H1 (cell line): ENCODE data around the gene RAB24. TPM values are rescaled to one million over a fixed set of nuclear protein-coding genes. Genes with fewer than 3 reads are reported as not detected.

ENCODE experiments used
- CTCF ChIA-PET: fragments of 300-600 bp; sonication (Branson Sonifier 250); formaldehyde crosslinking; loops from one replicate; lab custom pipeline; 2021; ENCODE audit not compliant: partially characterized antibody; lab: Charles Lee
- POLR2A ChIA-PET: fragments of 300-600 bp; sonication (Branson Sonifier 250); formaldehyde crosslinking; loops from one replicate; lab custom pipeline; 2021; ENCODE audit warnings: inconsistent platforms; ENCODE audit not compliant: partially characterized antibody; lab: Charles Lee
- DNase-seq, 2 experiments: peaks; one replicate each; pipeline versions ENCODE4 v3.0.0 to v3.0.0-alpha.2; 2010 to 2022; ENCODE audit warnings: low spot score in 2 of 2, low read depth in 1 of 2, mixed read lengths in 1 of 2
- FAIRE-seq: peaks from 2 replicates; lab custom pipeline; 2011; peaks lifted over from hg19 to GRCh38; lab: Jason Lieb, UNC
- H2AFZ ChIP-seq: 2 replicates; pipeline ENCODE4 v1.8.1; 2012; ENCODE audit warnings: low read length, inconsistent platforms
- H2AK5ac ChIP-seq: 2 replicates; pipeline ENCODE4 v1.6.1; 2013; ENCODE audit warnings: low read depth, low read length
- H2BK120ac ChIP-seq: replicated peaks from 2 replicates; pipeline ENCODE3; 2013; ENCODE audit warnings: low read depth, low read length, inconsistent platforms
- H2BK12ac ChIP-seq: 2 replicates; pipeline ENCODE4 v1.6.1; 2013; ENCODE audit warnings: low read depth, low read length
- H2BK15ac ChIP-seq: 2 replicates; pipeline ENCODE4 v1.6.1; 2013; ENCODE audit warnings: low read length
- H2BK20ac ChIP-seq: 2 replicates; pipeline ENCODE4 v1.6.1; 2013; ENCODE audit warnings: low read length
- H2BK5ac ChIP-seq: 2 replicates; pipeline ENCODE4 v1.6.1; 2013; ENCODE audit warnings: low read depth, low read length
- H3K14ac ChIP-seq: 2 replicates; pipeline ENCODE4 v1.6.1; 2013; ENCODE audit warnings: inconsistent platforms; ENCODE audit not compliant: insufficient read length
- H3K18ac ChIP-seq: 2 replicates; pipeline ENCODE4 v1.6.1; 2013; ENCODE audit warnings: low read length; ENCODE audit errors: extremely low read depth
- H3K23ac ChIP-seq: 2 replicates; pipeline ENCODE4 v1.6.1; 2013; ENCODE audit warnings: inconsistent platforms; ENCODE audit not compliant: insufficient read length
- H3K23me2 ChIP-seq: 2 replicates; pipeline ENCODE4 v1.6.1; 2013; ENCODE audit warnings: low read depth, low read length
- H3K27ac ChIP-seq: 2 replicates; pipeline ENCODE4 v1.6.1; 2011; ENCODE audit warnings: low read depth, low read length, inconsistent platforms
- H3K27me3 ChIP-seq, 4 experiments: replicated peaks in 1 of 4; 1 replicate in 1 of 4; 2 replicates in 3 of 4; pipeline versions ENCODE4 v1.6.1 to v1.8.1; 2011 to 2013; ENCODE audit warnings: low read length in 3 of 4, mild to moderate bottlenecking in 3 of 4, inconsistent platforms in 2 of 4, mixed read lengths in 2 of 4, moderate library complexity in 1 of 4; ENCODE audit not compliant: control insufficient read depth in 3 of 4, insufficient read depth in 3 of 4; ENCODE audit errors: extremely low read depth in 1 of 4
- H3K36me3 ChIP-seq, 4 experiments: 2 replicates each; pipeline versions ENCODE4 v1.6.1 to v1.8.1; 2011 to 2013; ENCODE audit warnings: mild to moderate bottlenecking in 4 of 4, low read length in 3 of 4, moderate library complexity in 2 of 4, control low read depth in 1 of 4, inconsistent platforms in 1 of 4; ENCODE audit not compliant: insufficient read depth in 4 of 4, control insufficient read depth in 2 of 4
- H3K4ac ChIP-seq: replicated peaks from 2 replicates; pipeline ENCODE3; 2013; ENCODE audit warnings: low read length, low read depth, mixed read lengths, inconsistent platforms; ENCODE audit not compliant: insufficient read length
- H3K4me1 ChIP-seq, 4 experiments: replicated peaks in 1 of 4; 1 replicate in 1 of 4; 2 replicates in 3 of 4; pipeline versions ENCODE4 v1.6.1 to v1.8.1; 2011 to 2013; ENCODE audit warnings: low read length in 3 of 4, inconsistent platforms in 2 of 4, mixed read lengths in 1 of 4; ENCODE audit not compliant: insufficient read depth in 4 of 4, control insufficient read depth in 3 of 4
- H3K4me2 ChIP-seq, 2 experiments: 2 replicates each; pipeline versions ENCODE4 v1.6.1 to v1.8.1; 2011 to 2013; ENCODE audit warnings: low read depth in 2 of 2, low read length in 2 of 2, control low read depth in 1 of 2, inconsistent platforms in 1 of 2, mild to moderate bottlenecking in 1 of 2; ENCODE audit not compliant: insufficient read depth in 1 of 2
- H3K4me3 ChIP-seq, 4 experiments: fragments of 200-600, 300-600 bp in 1 of 4; sonication (generic), shearing (Covaris generic), sonication (Bioruptor Twin) in 1 of 4; 2 replicates each; pipeline versions ENCODE4 v1.5.1 to v1.8.1; 2011 to 2016; ENCODE audit warnings: low read length in 4 of 4, low read depth in 3 of 4, control low read depth in 2 of 4, inconsistent platforms in 2 of 4, mild to moderate bottlenecking in 2 of 4, mixed read lengths in 1 of 4, moderate library complexity in 1 of 4; ENCODE audit not compliant: insufficient read depth in 2 of 4; ENCODE audit errors: extremely low read depth in 1 of 4
- H3K56ac ChIP-seq: replicated peaks from 2 replicates; pipeline ENCODE3; 2013; ENCODE audit warnings: low read depth, mild to moderate bottlenecking, mixed read lengths, low read length, inconsistent platforms; ENCODE audit not compliant: insufficient read length
- H3K79me1 ChIP-seq: 2 replicates; pipeline ENCODE4 v1.6.1; 2013; ENCODE audit warnings: low read depth, low read length, control low read depth
- H3K79me2 ChIP-seq, 2 experiments: 2 replicates each; pipeline versions ENCODE4 v1.6.1 to v1.8.1; 2012 to 2013; ENCODE audit warnings: low read length in 2 of 2, mild to moderate bottlenecking in 2 of 2, inconsistent platforms in 1 of 2; ENCODE audit not compliant: insufficient read depth in 2 of 2, control insufficient read depth in 1 of 2
- H3K9ac ChIP-seq, 4 experiments: replicated peaks in 1 of 4; 1 replicate in 1 of 4; 2 replicates in 3 of 4; pipeline versions ENCODE4 v1.6.1 to v1.8.1; 2011 to 2013; ENCODE audit warnings: low read depth in 3 of 4, low read length in 3 of 4, control low read depth in 2 of 4, mild to moderate bottlenecking in 2 of 4, moderate library complexity in 2 of 4, inconsistent platforms in 1 of 4; ENCODE audit errors: extremely low read depth in 1 of 4
- H3K9me3 ChIP-seq, 2 experiments: 2 replicates each; pipeline versions ENCODE4 v1.6.1 to v1.8.1; 2012 to 2013; ENCODE audit warnings: mild to moderate bottlenecking in 2 of 2, moderate library complexity in 2 of 2, control low read depth in 1 of 2, inconsistent platforms in 1 of 2, low read depth in 1 of 2, low read length in 1 of 2, mixed read lengths in 1 of 2; ENCODE audit not compliant: insufficient read depth in 2 of 2
- H4K20me1 ChIP-seq, 2 experiments: replicated peaks in 1 of 2; 2 replicates each; pipeline versions ENCODE3 to v1.8.1; 2011 to 2013; ENCODE audit warnings: inconsistent platforms in 2 of 2, low read length in 2 of 2, mild to moderate bottlenecking in 1 of 2; ENCODE audit not compliant: insufficient read depth in 2 of 2, control insufficient read depth in 1 of 2
- H4K5ac ChIP-seq: 2 replicates; pipeline ENCODE4 v1.6.1; 2013; ENCODE audit warnings: low read length, low read depth, mixed read lengths, inconsistent platforms; ENCODE audit not compliant: insufficient read length
- H4K8ac ChIP-seq: 2 replicates; pipeline ENCODE4 v1.8.0; 2013; ENCODE audit warnings: mild to moderate bottlenecking, moderate library complexity, low read length, inconsistent platforms; ENCODE audit not compliant: insufficient read depth; ENCODE audit errors: extremely low read depth
- H4K91ac ChIP-seq: replicated peaks from 2 replicates; pipeline ENCODE3; 2013; ENCODE audit warnings: low read length, mixed read lengths, inconsistent platforms; ENCODE audit not compliant: insufficient read length
- CBX5 ChIP-seq: fragments of 300-800, 300-1000 bp; sonication (generic); IDR thresholded peaks from 2 replicates; pipeline ENCODE4 v1.7.1; 2016; ENCODE audit warnings: antibody characterized with exemption, low read length, low read depth
- YY1 ChIP-seq: IDR thresholded peaks from 2 replicates; pipeline ENCODE4 v1.6.1; 2011; ENCODE audit warnings: low read depth, mild to moderate bottlenecking, low read length
- WGBS, 2 experiments: shearing (Covaris generic) in 1 of 2; methylation state at CpG; one replicate each; pipeline versions ENCODE4 v1.1.6 to v1.1.7; 2013 to 2015; ENCODE audit warnings: low lambda C conversion rate in 2 of 2, mixed read lengths in 2 of 2, inconsistent platforms in 1 of 2, low coverage in 1 of 2, missing lambda C conversion rate in 1 of 2; ENCODE audit not compliant: insufficient replicate concordance in 2 of 2, insufficient coverage in 1 of 2, insufficient read length in 1 of 2; ENCODE audit errors: extremely low coverage in 1 of 2, missing lambda C conversion rate in 1 of 2; 5-methylcytosine and 5-hydroxymethylcytosine counted together
- polyA plus RNA-seq, 7 experiments: library from polyadenylated mRNA; depleted of rRNA in 3 of 7; stranded (reverse) in 5 of 7; unstranded in 2 of 7; fragments of >200 nt in 5 of 7; fragments of 200-250 nt in 2 of 7; gene quantifications; 1 replicate in 5 of 7; 2 replicates in 1 of 7; 4 replicates in 1 of 7; pipeline versions ENCODE4 v1.2.1 to v1.2.3, GENCODE V29; 2011 to 2013; ENCODE audit warnings: missing spikeins in 2 of 7, mixed read lengths in 2 of 7
- total RNA-seq: library from RNA; stranded (reverse); fragmentation: NEBNext Ultra II Directional; extraction: Animal tissue kit (Norgen Biotek cat#: 25700); gene quantifications from 2 replicates; pipeline ENCODE4 v1.2.1, GENCODE V29; 2021

The RAB24 gene
- total and polyA plus RNA-seq, 2 of the 8 experiments (the other 6 are each of a cell fraction or from before 2014, with no cell fraction given), result 18.8 to 33.8 TPM

DNA sequence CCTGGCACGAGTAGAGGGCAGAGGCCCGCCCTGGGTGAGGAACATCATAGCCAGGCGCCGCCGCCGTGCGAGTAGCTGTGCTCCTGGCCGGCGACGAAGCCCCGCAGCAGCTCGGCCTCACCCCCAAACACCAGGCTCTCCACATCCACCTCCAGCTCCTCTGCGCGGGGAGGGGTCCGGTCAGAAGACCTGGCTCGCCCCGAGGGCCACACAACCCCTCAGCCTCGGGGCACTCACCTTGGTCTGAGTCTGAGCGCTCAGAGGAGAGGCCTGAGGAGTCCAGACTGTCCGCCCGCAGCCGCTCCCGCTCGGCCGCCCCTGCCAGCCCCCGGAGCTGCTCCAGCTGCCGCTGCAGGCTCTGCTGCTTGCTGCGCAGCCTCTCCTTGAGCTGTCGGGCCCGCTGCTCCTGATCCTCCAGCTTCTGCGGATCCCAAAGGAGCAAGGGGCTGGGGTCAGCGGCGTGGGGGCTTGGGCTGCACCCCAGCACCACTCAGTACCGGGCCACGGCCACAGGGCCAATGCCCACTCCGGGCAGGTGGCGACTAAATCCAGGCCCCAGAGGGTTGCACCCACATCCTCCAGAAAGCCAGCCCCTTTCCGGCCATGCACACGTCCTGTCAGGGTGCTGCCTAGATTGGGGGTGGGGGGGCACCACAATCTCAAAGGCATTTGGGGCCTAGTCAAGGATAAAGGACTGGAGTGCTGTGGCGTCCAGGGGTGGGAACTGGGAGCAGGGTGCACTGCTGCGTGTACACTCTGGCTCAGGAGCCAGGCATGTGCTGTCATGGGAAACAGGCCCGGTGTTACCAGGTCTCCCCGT, 4.2 kb upstream of the RAB24 start:
- Histone ChIP-seq H3K23me2 (peaks cover 20% of the 10 kb centered on the region), H3K79me2 (peaks cover 10 to 19% of the 10 kb centered on the region in 2 experiments), H4K5ac (no peak overlapping the region), H3K36me3 (peaks cover 3 to 19% (median 13%) of the 10 kb centered on the region in 4 experiments; a peak in 6 of 8 replicates), H3K56ac (no peak overlapping the region), H2AK5ac (no peak overlapping the region), H2BK15ac (no peak overlapping the region), H3K4me2 (no peak overlapping the region), H4K91ac (no peak overlapping the region), H3K4ac (no peak overlapping the region), H4K20me1 (peaks cover 5 to 15% of the 10 kb centered on the region in 2 experiments), H3K23ac (no peak overlapping the region), H3K14ac (no peak overlapping the region), H2AFZ (no peak overlapping the region), H2BK5ac (no peak overlapping the region), H3K4me1 (peaks cover 0 to 19% (median 14%) of the 10 kb centered on the region in 4 experiments; a peak in 6 of 7 replicates), H2BK120ac (no peak overlapping the region), H3K9ac (no peak overlapping the region; a peak in 1 of 7 replicates), H3K4me3 (no peak overlapping the region), H4K8ac (no peak overlapping the region; the same call in 1 of the 2 replicates), H2BK20ac (no peak overlapping the region), H3K18ac (no peak overlapping the region), H3K27me3 (no peaks in the 10 kb centered on the region), H3K79me1 (peaks cover 9% of the 10 kb centered on the region), H3K27ac (no peak overlapping the region), H3K9me3 (no peaks in the 10 kb centered on the region), H2BK12ac (no peak overlapping the region)
- ChIA-PET POLR2A (interaction anchor here (0.9 to 12.1 kb wide), 6 partner anchors 129 to 179 kb away, joined by 3 to 111 read pairs (median 4); partner anchors contain the start of gene NSD1), CTCF (interaction anchor here (0.7 to 16.6 kb wide), 16 partner anchors 9 to 236 kb away, joined by 3 to 251 read pairs (median 7); partner anchors contain the start of genes LMAN2 and PRR7)
- no peak for TF ChIP-seq CBX5
- no peak for TF ChIP-seq YY1
- DNase-seq, result no peak
- WGBS, 2 experiments, result 92% methylated on average over 35 of the region's 43 CpGs; no CpG with 5 or more reads in 1 of the 2 experiments
- no peak for FAIRE-seq
